CD14-positive monocyte (primary cell): Measurements from ENCODE around the gene XRCC5. TPM values are rescaled to one million over a fixed set of nuclear protein-coding genes. Genes with fewer than 3 reads are reported as not detected.

Source experiments
- DNase-seq, 3 donors: peaks; one replicate each; pipeline ENCODE4 v3.0.0-alpha.2; 2011 to 2022
- H2AFZ ChIP-seq: 2 replicates; pipeline ENCODE4 v1.6.0; 2012; ENCODE audit warnings: mild to moderate bottlenecking, low read depth, low read length, inconsistent platforms; ENCODE audit not compliant: insufficient read depth, poor library complexity, severe bottlenecking
- H3K27ac ChIP-seq, 2 donors: 1 replicate in 1 of 2; 2 replicates in 1 of 2; pipeline ENCODE4 v1.5.1; 2012 to 2013; ENCODE audit warnings: low read length in 2 of 2, control low read depth in 1 of 2, inconsistent platforms in 1 of 2, low read depth in 1 of 2, mild to moderate bottlenecking in 1 of 2
- H3K27me3 ChIP-seq, 2 donors: one replicate each; pipeline versions ENCODE4 v1.6.0 to v1.6.1; 2011 to 2013; ENCODE audit warnings: low read length in 2 of 2; ENCODE audit not compliant: control insufficient read depth in 2 of 2, insufficient read depth in 2 of 2
- H3K36me3 ChIP-seq, 2 donors: replicated peaks in 1 of 2; 1 replicate in 1 of 2; 2 replicates in 1 of 2; pipeline versions ENCODE4 v1.5.1 to v1.6.1; 2012 to 2013; ENCODE audit warnings: low read length in 2 of 2, control low read depth in 1 of 2, inconsistent platforms in 1 of 2, mild to moderate bottlenecking in 1 of 2; ENCODE audit not compliant: insufficient read depth in 2 of 2, control insufficient read depth in 1 of 2
- H3K4me1 ChIP-seq, 2 donors: 1 replicate in 1 of 2; 2 replicates in 1 of 2; pipeline versions ENCODE4 v1.5.1 to v1.6.1; 2012 to 2013; ENCODE audit warnings: low read length in 2 of 2, control low read depth in 1 of 2, inconsistent platforms in 1 of 2, mild to moderate bottlenecking in 1 of 2, moderate library complexity in 1 of 2; ENCODE audit not compliant: insufficient read depth in 2 of 2, control insufficient read depth in 1 of 2
- H3K4me2 ChIP-seq: replicated peaks from 2 replicates; pipeline ENCODE3; 2012; ENCODE audit warnings: low read length, moderate library complexity, mild to moderate bottlenecking; ENCODE audit not compliant: poor library complexity, severe bottlenecking; ENCODE audit errors: extremely low read depth
- H3K4me3 ChIP-seq, 3 experiments: fragments of 200-600 bp in 1 of 3; sonication (generic) in 1 of 3; replicated peaks in 1 of 3; 1 replicate in 2 of 3; 2 replicates in 1 of 3; pipeline ENCODE4 v1.5.1; 2011 to 2013; ENCODE audit warnings: low read length in 3 of 3, mild to moderate bottlenecking in 3 of 3, control low read depth in 2 of 3, low read depth in 2 of 3, inconsistent platforms in 1 of 3, moderate library complexity in 1 of 3
- H3K79me2 ChIP-seq: 2 replicates; pipeline ENCODE4 v1.6.0; 2012; ENCODE audit warnings: mild to moderate bottlenecking, control low read depth, inconsistent platforms, low read length, moderate library complexity; ENCODE audit not compliant: insufficient read depth
- H3K9ac ChIP-seq: 2 replicates; pipeline ENCODE4 v1.6.0; 2017; ENCODE audit warnings: low read length, mild to moderate bottlenecking; ENCODE audit not compliant: insufficient read depth, poor library complexity, severe bottlenecking
- H3K9me3 ChIP-seq, 2 donors: replicated peaks in 1 of 2; 1 replicate in 1 of 2; 2 replicates in 1 of 2; pipeline versions ENCODE4 v1.5.1 to v1.6.1; 2012 to 2013; ENCODE audit warnings: low read length in 2 of 2, control low read depth in 1 of 2; ENCODE audit not compliant: control insufficient read depth in 1 of 2, insufficient read depth in 1 of 2
- H4K20me1 ChIP-seq: 2 replicates; pipeline ENCODE4 v1.6.0; 2012; ENCODE audit warnings: mild to moderate bottlenecking, low read length, control low read depth, moderate library complexity; ENCODE audit not compliant: insufficient read depth
- H3K27ac Mint-ChIP-seq, 7 donors: one replicate each; pipeline ENCODE4 v1.8.0; 2020; ENCODE audit warnings: mild to moderate bottlenecking in 7 of 7, mixed read lengths in 7 of 7, moderate library complexity in 6 of 7, inconsistent platforms in 2 of 7
- H3K27me3 Mint-ChIP-seq, 3 donors: one replicate each; pipeline ENCODE4 v1.8.0; 2021 to 2022; ENCODE audit warnings: low read depth in 3 of 3, mild to moderate bottlenecking in 3 of 3, mixed read lengths in 3 of 3, moderate library complexity in 3 of 3, inconsistent platforms in 1 of 3
- H3K36me3 Mint-ChIP-seq, 2 donors: one replicate each; pipeline ENCODE4 v1.8.0; 2020; ENCODE audit warnings: mixed read lengths in 2 of 2, inconsistent platforms in 1 of 2, mild to moderate bottlenecking in 1 of 2
- H3K4me1 Mint-ChIP-seq: one replicate; pipeline ENCODE4 v1.8.0; 2020; ENCODE audit warnings: mild to moderate bottlenecking, mixed read lengths
- H3K4me3 Mint-ChIP-seq, 2 donors: one replicate each; pipeline ENCODE4 v1.8.0; 2020; ENCODE audit warnings: mild to moderate bottlenecking in 2 of 2, mixed read lengths in 2 of 2, moderate library complexity in 1 of 2
- H3K9me3 Mint-ChIP-seq, 7 donors: one replicate each; pipeline ENCODE4 v1.8.0; 2020 to 2022; ENCODE audit warnings: mixed read lengths in 7 of 7, mild to moderate bottlenecking in 6 of 7, moderate library complexity in 6 of 7, inconsistent platforms in 2 of 7
- CTCF ChIP-seq: fragments of 200-600 bp; IDR thresholded peaks from one replicate; pipeline ENCODE4 v1.8.0; 2022; ENCODE audit warnings: antibody characterized with exemption, mild to moderate bottlenecking
- WGBS: methylation state at CpG from one replicate; pipeline ENCODE4 v1.1.5; 2013; ENCODE audit warnings: missing lambda C conversion rate; ENCODE audit not compliant: insufficient coverage; 5-methylcytosine and 5-hydroxymethylcytosine counted together
- intact Hi-C, 2 donors: fragments of 100-400 bp; cut with micrococcal nuclease; formaldehyde crosslinking; loops; one replicate each; pipeline versions ENCODE4 v1.15.0 to v1.15.1; 2023
- polyA plus RNA-seq, 3 donors: library from polyadenylated mRNA; depleted of rRNA in 1 of 3; unstranded in 2 of 3; stranded (reverse) in 1 of 3; fragments of 300-500 nt in 2 of 3; fragments of >200 nt in 1 of 3; fragmentation: Illumina TruSeq in 2 of 3; gene quantifications; 1 replicate in 2 of 3; 2 replicates in 1 of 3; pipeline ENCODE4 v1.2.3, GENCODE V29; 2012 to 2021

XRCC5 gene
- polyA plus RNA-seq, 3 donors = 55.3 to 281 (median 258) TPM

GRCh38 chr2:216155954-216156353 lies 46.8 kb downstream of the XRCC5 start:
- no peak overlapping the region for H3K9ac ChIP-seq
- Mint-ChIP-seq H3K9me3 (peaks cover 0 to 3% (median 0%) of the 10 kb centered on the region in 7 donors), H3K27ac (no peak overlapping the region), H3K27me3 (no peaks in the 10 kb centered on the region), H3K4me3 (no peak overlapping the region), H3K36me3 (peaks cover 77 to 95% of the 10 kb centered on the region in 2 donors), H3K4me1 (no peaks in the 10 kb centered on the region)
- no peak overlapping the region for H3K27ac ChIP-seq
- WGBS = no CpG with 5 or more reads among the region's 3 CpGs
- intact Hi-C loops = no loop called here
- no peaks in the 10 kb centered on the region for H3K27me3 ChIP-seq
- peaks cover 90% of the 10 kb centered on the region for H4K20me1 ChIP-seq
- H3K36me3 ChIP-seq = peaks cover 85 to 98% of the 10 kb centered on the region in 2 donors
- no peak for DNase-seq
- no peaks in the 10 kb centered on the region for H3K4me1 ChIP-seq
- H3K79me2 ChIP-seq = peaks cover 43% of the 10 kb centered on the region
- no peak overlapping the region for H2AFZ ChIP-seq
- no peak for TF ChIP-seq CTCF
- H3K4me2 ChIP-seq = no peak overlapping the region
- H3K4me3 ChIP-seq = no peak overlapping the region
- no peaks in the 10 kb centered on the region for H3K9me3 ChIP-seq

- Mint-ChIP-seq H3K4me1 (no peaks in the 10 kb centered on the region), H3K4me3 (no peak overlapping the region), H3K27ac (peak overlapping the region in 3 of 7 donors; percentile 12 to 41 (median 36)), H3K27me3 (no peaks in the 10 kb centered on the region), H3K9me3 (peaks cover 0 to 3% (median 0%) of the 10 kb centered on the region in 7 donors), H3K36me3 (peaks cover 76 to 95% of the 10 kb centered on the region in 2 donors)
- Histone ChIP-seq H3K4me2 (no peak overlapping the region), H3K9me3 (no peaks in the 10 kb centered on the region), H3K27me3 (no peaks in the 10 kb centered on the region), H2AFZ (no peak overlapping the region), H3K4me3 (no peak overlapping the region), H3K79me2 (peaks cover 36% of the 10 kb centered on the region), H3K4me1 (no peaks in the 10 kb centered on the region), H4K20me1 (peaks cover 88% of the 10 kb centered on the region), H3K9ac (no peak overlapping the region), H3K27ac (no peak overlapping the region), H3K36me3 (peaks cover 85 to 98% of the 10 kb centered on the region in 2 donors)
- no peak for DNase-seq
- WGBS = 98% methylated on average over 9 of the region's 13 CpGs
- intact Hi-C loops = no loop called here
- no peak for TF ChIP-seq CTCF
Observed at GRCh38 chr2:216156822-216157221, 47.7 kb downstream of the XRCC5 start.
